ENCODE data around the gene BCLAF1.

GRCh38 chr6:136294621-136295020, 5.0 kb upstream of the BCLAF1 start:
- TF ChIP-seq CTCF (IDR thresholded peaks at IDR 0.05) (no peak), POLR2A (IDR thresholded peaks at IDR 0.05) (no peak)

Measured in body of pancreas (tissue), 4 donors.